ENCODE data around the gene LMTK2.

DNA sequence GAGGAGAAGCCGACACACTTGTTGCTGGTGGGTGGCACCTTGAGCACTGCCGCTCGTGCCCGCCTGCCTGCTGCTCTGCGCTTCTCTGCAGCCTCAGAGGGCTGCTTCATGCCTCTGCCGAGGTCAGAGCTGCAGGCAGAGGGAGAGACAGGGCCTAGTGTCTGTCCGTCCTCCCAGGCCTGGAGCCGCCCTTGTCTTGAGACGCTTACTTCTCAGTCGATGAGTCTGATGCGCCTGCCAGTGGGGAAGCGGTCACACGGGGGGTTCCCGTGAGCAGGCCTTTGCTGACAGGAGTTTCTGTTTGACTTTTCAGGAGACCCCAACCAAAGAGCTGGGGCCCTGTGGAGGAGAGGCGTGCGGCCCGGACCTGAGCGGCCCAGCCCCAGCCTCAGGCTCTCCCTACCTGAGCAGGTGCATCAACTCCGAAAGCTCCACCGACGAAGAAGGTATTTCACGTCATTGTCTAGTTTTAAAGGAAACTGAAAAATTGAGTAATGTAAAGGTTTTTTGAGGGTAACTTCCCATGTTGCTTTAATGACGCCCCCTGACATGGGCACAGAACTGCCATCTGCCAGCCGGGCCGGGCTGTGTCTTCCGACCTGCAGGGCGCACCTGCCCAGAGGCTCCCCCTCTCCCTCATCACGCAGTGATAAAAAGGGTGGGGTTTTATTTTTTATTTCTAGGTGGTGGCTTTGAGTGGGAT is 96.8 kb downstream of the LMTK2 start:
- no peak for TF ChIP-seq EZH2 (IDR thresholded peaks at IDR 0.05; ENCODE audit: low read depth)
- TF ChIP-seq, protein P1, sequence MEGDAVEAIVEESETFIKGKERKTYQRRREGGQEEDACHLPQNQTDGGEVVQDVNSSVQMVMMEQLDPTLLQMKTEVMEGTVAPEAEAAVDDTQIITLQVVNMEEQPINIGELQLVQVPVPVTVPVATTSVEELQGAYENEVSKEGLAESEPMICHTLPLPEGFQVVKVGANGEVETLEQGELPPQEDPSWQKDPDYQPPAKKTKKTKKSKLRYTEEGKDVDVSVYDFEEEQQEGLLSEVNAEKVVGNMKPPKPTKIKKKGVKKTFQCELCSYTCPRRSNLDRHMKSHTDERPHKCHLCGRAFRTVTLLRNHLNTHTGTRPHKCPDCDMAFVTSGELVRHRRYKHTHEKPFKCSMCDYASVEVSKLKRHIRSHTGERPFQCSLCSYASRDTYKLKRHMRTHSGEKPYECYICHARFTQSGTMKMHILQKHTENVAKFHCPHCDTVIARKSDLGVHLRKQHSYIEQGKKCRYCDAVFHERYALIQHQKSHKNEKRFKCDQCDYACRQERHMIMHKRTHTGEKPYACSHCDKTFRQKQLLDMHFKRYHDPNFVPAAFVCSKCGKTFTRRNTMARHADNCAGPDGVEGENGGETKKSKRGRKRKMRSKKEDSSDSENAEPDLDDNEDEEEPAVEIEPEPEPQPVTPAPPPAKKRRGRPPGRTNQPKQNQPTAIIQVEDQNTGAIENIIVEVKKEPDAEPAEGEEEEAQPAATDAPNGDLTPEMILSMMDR (conservative IDR thresholded peaks at IDR 0.05) = no peak

All from PC-9 (cell line).